ENCODE measurements around the gene ASCC3.

DNA sequence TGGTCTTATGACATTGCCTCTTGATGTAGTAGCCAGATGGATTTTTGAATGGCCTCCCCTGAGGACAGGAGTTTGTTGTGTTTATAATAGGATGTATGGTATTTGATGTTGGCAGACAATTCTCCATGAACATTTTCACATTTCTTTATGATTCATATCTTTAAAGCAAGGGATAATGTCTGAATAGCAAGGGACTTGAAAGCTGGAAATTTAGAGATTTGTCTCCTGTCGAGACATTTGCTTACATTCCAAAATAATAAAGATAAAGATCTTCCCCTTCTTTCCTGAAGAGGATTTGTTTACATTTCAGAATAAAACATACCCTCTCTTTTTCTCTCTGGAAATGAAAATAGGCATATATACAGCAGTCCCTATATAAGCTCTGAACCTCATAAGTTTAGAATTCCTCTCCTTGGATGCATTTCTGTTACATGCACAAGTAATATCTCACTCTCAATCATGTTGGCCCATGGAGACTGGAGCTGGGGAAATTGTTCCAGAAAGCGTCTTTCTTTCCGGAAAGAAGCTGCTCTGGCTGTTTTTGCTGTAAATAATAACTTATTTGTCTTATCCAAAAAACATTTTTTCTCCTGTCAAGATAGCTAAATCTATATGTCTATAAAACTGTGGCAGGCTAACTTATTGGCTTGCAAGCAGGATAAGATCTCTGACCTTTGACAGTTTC is 42.5 kb upstream of the ASCC3 start:
- TF ChIP-seq GATA3 (IDR thresholded peaks at IDR 0.05; ENCODE audit: low read depth, low read length) (no peak), GATA2 (IDR thresholded peaks at IDR 0.05; ENCODE audit: low read depth, low read length) (no peak)

Data from SH-SY5Y (cell line).